Spleen (tissue), 7 donors: ENCODE data around the gene ACTA2.

Experiments used
- POLR2A ChIP-seq, 3 donors: fragments of 450-650 bp; IDR thresholded peaks; one replicate each; pipeline ENCODE4 v1.5.1; 2017; ENCODE audit warnings: antibody characterized with exemption in 3 of 3, mild to moderate bottlenecking in 1 of 3
- POLR2AphosphoS5 ChIP-seq, 3 donors: sonication (generic); formaldehyde crosslinking; IDR thresholded peaks; one replicate each; pipeline ENCODE4 v1.5.1; 2017; ENCODE audit warnings: antibody characterized with exemption in 3 of 3
- TF ChIP-seq, protein P1 (sequence below), 11 experiments: fragments of 200-600 bp in 7 of 11; fragments of 450-650 bp in 4 of 11; sonication (generic) in 4 of 11; IDR thresholded peaks in 8 of 11; conservative IDR thresholded peaks in 3 of 11; 1 replicate in 7 of 11; 2 replicates in 4 of 11; pipeline versions ENCODE4 v1.4.0 to v1.8.0; 2016 to 2021; ENCODE audit warnings: antibody characterized with exemption in 11 of 11, inconsistent platforms in 4 of 11, mild to moderate bottlenecking in 1 of 11
- donor health status: DM: no; HTN: no; CAD: no; lungs with moderate emphysema.
- donor health status: DM: no; HTN: no; CAD: no.
- donor health status: DM: no; HTN: no; CAD: no.

DNA sequence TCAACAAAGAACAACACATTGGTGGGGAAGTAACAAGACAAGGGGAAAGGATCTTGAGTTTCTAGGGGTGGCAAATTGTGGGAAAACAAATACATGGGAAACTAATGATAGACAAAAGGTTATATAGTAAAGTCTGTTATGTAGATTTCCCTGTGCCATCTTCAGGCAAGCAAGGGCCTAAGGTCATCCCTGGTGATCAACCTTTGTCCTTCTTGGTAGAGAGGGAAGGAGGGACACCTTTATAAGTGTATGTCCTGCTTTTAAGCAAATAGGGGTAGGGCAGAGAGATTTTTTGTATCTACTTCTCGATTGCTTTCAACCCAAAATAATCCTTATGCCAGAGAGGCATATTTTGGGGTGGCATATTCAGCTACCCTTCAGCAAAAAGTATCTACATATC is 11.8 kb upstream of the ACTA2 start:
- TF ChIP-seq, protein P1, sequence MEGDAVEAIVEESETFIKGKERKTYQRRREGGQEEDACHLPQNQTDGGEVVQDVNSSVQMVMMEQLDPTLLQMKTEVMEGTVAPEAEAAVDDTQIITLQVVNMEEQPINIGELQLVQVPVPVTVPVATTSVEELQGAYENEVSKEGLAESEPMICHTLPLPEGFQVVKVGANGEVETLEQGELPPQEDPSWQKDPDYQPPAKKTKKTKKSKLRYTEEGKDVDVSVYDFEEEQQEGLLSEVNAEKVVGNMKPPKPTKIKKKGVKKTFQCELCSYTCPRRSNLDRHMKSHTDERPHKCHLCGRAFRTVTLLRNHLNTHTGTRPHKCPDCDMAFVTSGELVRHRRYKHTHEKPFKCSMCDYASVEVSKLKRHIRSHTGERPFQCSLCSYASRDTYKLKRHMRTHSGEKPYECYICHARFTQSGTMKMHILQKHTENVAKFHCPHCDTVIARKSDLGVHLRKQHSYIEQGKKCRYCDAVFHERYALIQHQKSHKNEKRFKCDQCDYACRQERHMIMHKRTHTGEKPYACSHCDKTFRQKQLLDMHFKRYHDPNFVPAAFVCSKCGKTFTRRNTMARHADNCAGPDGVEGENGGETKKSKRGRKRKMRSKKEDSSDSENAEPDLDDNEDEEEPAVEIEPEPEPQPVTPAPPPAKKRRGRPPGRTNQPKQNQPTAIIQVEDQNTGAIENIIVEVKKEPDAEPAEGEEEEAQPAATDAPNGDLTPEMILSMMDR (IDR thresholded peaks at IDR 0.05 in 8 of 11, conservative IDR thresholded peaks at IDR 0.05 in 3 of 11), result no peak
- TF ChIP-seq POLR2A (IDR thresholded peaks at IDR 0.05) (no peak), POLR2AphosphoS5 (IDR thresholded peaks at IDR 0.05) (no peak)
